ENCODE measurements around the gene ADGRL1.
A peak's percentile ranks its signal among the peaks of the same experiment; 100 is the strongest.
"Not testable (repeated sequence)": the region's sequence is repeated elsewhere in the genome, so short reads cannot be mapped to it uniquely, and the experiment has no call there.

ADGRL1 gene

DNA sequence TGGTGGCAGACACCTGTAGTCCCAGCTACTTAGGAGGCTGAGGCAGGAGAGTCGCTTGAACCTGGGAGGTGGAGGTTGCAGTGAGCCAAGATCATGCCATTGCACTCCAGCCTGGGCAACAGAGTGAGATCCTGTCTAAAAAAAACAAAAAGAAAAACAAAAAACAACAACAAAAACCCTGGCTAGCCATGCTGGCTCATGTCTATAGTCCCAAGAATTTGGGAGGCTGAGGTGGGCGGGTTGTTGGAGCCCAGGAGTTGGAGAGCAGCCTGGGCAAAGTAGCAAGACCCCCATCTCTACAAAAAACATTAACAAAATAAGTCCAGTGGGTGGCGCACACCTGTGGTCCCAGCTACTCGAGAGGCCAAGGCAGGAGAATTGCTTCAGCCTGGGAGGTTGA is 27.0 kb upstream of the ADGRL1 start:
- not testable (repeated sequence) for H3K4me3 Mint-ChIP-seq, H3K27me3 Mint-ChIP-seq, H3K36me3 Mint-ChIP-seq

DNA sequence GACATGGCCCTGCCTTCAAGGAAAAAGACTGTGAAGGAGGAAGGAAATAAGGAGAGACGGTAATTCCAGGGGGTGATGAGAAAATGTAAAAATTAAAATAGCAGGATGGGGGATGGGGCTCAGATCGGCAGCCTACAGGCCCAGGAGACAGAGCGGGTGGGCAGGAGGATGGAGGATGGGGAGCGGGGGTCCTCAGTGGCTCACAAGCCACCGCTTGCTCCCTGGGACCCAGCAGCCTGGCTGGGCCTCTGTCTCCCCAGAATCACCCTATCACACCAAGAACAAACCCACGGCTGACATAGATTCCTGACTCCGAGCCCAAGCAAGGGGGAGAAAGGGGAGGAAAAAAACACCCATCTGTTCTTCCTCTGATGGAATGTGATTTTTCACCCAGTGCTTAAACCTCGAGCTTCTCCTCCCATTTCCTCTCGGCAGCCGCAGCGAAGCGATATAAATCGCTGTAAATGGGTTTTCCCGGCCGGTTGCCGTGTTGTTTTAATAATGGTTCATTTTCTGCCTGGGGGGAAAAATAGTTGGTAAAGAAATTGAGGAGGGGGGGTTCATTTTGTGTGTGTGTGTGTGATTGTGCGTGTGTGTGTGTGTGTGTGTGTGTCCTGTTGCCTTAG is 22.6 kb upstream of the ADGRL1 start:
- H3K4me3 Mint-ChIP-seq; H3K36me3 Mint-ChIP-seq; H3K4me1 Mint-ChIP-seq (ENCODE audit: low read depth); H3K27me3 Mint-ChIP-seq; H3K27ac Mint-ChIP-seq; H3K9me3 Mint-ChIP-seq (ENCODE audit: low read depth): not testable (repeated sequence)

More for the DNA sequence above, 27.0 kb upstream of the ADGRL1 start:
- not testable (repeated sequence) for H3K27ac Mint-ChIP-seq; H3K9me3 Mint-ChIP-seq (ENCODE audit: low read depth); H3K4me1 Mint-ChIP-seq (ENCODE audit: low read depth)

DNA sequence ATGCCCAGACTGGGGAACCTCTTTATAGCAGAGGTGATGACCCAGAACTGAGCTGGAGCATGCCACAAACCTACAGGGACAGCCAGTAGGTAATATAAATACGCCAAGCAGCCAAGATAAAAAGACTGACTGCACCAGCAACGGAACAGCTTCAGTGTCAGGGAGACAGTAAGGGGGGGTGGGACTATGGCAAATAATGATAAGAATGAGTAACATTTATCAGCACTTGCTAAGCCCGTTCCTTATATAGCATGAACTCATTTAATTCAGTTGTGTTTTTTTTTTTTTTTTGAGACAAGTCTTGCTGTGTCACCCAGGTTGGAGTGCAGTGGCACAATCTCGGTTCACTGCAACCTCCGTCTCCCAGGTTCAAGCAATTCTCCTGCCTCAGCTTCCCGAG is 20.5 kb upstream of the ADGRL1 start:
- H3K9me3 Mint-ChIP-seq (ENCODE audit: low read depth); H3K4me3 Mint-ChIP-seq; H3K27me3 Mint-ChIP-seq; H3K27ac Mint-ChIP-seq; H3K36me3 Mint-ChIP-seq: not testable (repeated sequence)
- peaks cover 11% of the 10 kb centered on the region for H3K4me1 Mint-ChIP-seq (ENCODE audit: low read depth)

DNA sequence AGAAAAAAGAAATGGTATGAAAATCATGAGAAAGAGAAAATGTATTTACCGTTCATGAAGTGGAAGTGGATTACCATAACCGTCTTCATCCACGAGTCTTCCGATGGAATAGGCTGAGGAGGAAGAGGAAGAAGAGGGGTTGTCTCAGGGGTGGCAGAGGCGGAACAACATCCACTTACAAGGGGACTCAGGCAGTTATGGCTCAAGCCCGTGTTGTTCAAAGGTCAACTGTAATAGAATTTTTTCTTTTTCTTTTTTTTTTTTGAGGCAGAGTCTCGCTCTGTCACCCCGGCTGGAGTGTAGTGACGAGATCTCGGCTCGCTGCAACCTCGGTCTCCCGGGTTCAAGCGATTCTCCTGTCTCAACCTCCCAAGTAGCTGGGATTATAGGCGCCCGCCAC is 16.9 kb upstream of the ADGRL1 start:
- no peak overlapping the region for H3K4me3 Mint-ChIP-seq
- H3K27ac Mint-ChIP-seq = no peak overlapping the region
- H3K27me3 Mint-ChIP-seq = no peaks in the 10 kb centered on the region
- no peaks in the 10 kb centered on the region for H3K9me3 Mint-ChIP-seq (ENCODE audit: low read depth)
- no peaks in the 10 kb centered on the region for H3K36me3 Mint-ChIP-seq
- peaks cover 10% of the 10 kb centered on the region for H3K4me1 Mint-ChIP-seq (ENCODE audit: low read depth)

DNA sequence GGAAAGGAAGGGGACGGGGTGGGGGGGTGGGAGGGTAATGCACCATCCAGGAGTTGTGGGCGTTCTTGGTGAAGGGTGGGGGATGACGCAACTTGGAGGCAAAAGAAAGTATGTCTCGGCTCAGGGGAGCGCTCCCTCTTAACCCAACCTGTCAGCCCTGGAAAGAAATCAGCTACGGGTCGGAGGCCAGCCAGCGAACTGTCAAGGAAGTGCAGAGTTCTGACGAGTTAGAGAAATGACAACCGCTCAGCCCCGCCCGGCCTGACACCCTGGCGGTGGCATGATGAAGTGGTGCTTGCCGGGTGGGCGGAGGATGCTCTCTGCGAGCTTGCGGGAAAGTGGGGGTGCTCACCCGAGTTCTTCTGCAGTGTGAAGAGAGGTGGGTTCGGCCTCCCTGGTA is 15.4 kb upstream of the ADGRL1 start:
- not testable (repeated sequence) for H3K27ac Mint-ChIP-seq; H3K9me3 Mint-ChIP-seq (ENCODE audit: low read depth); H3K36me3 Mint-ChIP-seq; H3K27me3 Mint-ChIP-seq
- H3K4me1 Mint-ChIP-seq (ENCODE audit: low read depth) = peaks cover 11% of the 10 kb centered on the region
- H3K4me3 Mint-ChIP-seq = peak overlapping the region; percentile 49

DNA sequence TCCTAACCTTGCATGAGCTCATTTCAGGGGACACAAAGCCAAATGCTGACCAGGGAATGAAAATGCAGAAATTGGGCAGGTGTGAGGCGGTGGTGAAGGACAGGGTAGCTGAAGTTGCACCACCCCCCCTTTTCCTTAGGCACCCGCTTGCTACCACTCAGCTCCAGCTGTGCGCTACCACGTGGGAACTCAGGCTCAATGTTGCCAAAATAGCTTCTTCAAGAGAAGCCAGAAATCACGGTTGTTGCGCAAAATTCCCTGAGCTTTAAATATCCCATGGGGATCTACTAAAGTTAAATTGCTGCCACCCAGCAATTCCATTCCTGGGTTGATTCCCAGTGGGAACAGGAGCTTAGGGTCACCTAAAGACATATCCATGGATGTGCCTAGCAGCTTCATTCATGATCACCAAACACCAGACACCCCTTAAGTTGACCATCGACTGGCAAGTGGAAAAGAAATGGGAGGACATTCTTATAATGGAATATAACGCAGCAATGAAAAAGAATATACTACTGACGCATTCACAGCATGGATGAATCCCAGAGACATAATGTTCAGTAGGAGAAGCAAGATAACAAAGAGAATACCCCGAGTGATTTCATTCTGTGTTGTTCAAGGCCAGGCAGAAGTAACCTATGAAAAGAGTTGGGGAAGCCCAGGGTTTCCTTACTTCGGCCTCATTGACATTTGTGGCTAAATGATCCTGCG is 12.8 kb upstream of the ADGRL1 start:
- H3K4me3 Mint-ChIP-seq = no peak overlapping the region
- no peaks in the 10 kb centered on the region for H3K36me3 Mint-ChIP-seq
- H3K27ac Mint-ChIP-seq = no peak overlapping the region
- no peaks in the 10 kb centered on the region for H3K9me3 Mint-ChIP-seq (ENCODE audit: low read depth)
- H3K27me3 Mint-ChIP-seq = no peaks in the 10 kb centered on the region
- H3K4me1 Mint-ChIP-seq (ENCODE audit: low read depth) = peaks cover 11% of the 10 kb centered on the region

DNA sequence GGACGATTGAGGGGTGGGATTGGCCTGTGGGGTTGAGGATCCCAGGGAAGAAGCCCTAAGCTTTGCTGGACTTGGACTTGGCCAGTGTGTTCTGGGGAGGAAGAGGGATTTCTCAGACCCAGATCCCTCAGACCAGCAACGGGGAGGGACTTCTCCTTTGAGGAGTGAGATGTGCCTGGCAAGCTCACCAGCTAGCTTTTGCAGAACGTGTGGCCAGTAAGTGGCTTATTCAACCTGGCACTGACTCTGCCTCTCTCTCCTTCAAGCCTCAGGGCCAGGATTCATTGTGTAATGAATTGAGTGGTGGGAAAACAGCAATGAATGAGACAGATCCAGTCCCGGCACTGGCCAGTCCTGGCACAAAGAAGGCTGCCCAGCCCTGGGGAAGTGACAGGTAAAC is 11.9 kb upstream of the ADGRL1 start:
- H3K27ac Mint-ChIP-seq; H3K27me3 Mint-ChIP-seq; H3K9me3 Mint-ChIP-seq (ENCODE audit: low read depth); H3K36me3 Mint-ChIP-seq; H3K4me3 Mint-ChIP-seq: not testable (repeated sequence)
- peaks cover 11% of the 10 kb centered on the region for H3K4me1 Mint-ChIP-seq (ENCODE audit: low read depth)

DNA sequence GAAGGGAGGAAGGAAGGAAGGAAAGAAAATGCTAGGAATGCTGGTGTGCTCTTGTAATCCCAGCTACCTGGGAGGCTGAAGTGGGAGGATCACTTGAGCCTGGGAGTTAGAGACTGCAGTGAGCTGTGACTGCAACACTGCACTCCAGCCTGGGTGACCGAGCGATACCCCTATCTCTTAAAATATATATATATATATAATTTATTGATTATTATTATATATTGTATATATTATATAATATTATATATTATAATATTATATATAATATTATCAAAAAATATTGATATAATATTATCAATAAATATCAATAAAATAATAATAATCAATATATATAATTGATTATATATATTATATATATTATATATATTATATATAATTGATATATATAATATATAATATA is 8.6 kb upstream of the ADGRL1 start:
- peaks cover 6% of the 10 kb centered on the region for H3K4me1 Mint-ChIP-seq (ENCODE audit: low read depth)
- H3K27me3 Mint-ChIP-seq = no peaks in the 10 kb centered on the region
- H3K27ac Mint-ChIP-seq = no peak overlapping the region
- no peaks in the 10 kb centered on the region for H3K9me3 Mint-ChIP-seq (ENCODE audit: low read depth)
- H3K36me3 Mint-ChIP-seq = no peaks in the 10 kb centered on the region
- H3K4me3 Mint-ChIP-seq = no peak overlapping the region

DNA sequence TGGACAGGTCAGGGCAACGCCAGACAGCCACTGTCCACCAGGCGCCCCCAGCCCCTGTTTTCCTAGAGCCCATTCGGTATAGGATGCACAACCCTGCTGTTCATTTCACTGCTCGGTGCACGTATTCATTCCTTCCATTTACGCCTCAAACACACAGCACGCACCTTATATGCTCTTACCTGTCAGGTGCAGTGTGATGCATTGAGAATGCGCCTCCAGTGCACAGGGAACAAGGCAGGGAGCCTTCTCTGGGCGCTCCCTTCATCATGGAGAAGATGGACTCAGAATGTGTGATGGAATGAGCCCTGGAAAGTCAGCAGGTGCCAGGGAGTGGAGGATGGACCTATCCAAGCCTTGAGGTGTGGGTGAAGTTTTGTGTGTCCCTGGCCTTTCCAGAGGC is 4.2 kb upstream of the ADGRL1 start:
- H3K9me3 Mint-ChIP-seq (ENCODE audit: low read depth); H3K4me3 Mint-ChIP-seq; H3K36me3 Mint-ChIP-seq; H3K27me3 Mint-ChIP-seq; H3K27ac Mint-ChIP-seq: not testable (repeated sequence)
- H3K4me1 Mint-ChIP-seq (ENCODE audit: low read depth) = peaks cover 16% of the 10 kb centered on the region

DNA sequence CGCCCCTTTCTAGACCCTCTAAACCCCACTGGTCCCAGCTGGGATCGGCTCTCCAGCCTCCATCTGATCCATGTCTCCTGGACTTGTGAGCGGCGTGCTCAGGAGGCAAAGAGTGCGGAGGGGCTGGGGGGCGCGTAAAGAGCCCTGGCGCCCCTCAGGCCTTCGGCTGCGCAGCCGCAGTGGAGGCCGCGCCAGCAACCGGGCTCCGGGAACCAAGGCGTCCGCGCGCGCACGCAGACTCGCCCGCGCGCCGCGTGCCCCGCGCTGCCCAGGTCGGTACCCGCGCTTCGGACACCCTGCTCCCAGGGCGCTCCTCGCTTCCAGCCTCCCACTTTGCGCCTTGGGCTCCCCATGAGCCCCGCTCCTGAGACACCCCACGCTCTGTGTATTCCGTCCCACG is 3.4 kb upstream of the ADGRL1 start:
- Mint-ChIP-seq H3K4me1 (ENCODE audit: low read depth) (peaks cover 21% of the 10 kb centered on the region), H3K4me3 (peak overlapping the region; percentile 75)
- not testable (repeated sequence) for H3K36me3 Mint-ChIP-seq; H3K9me3 Mint-ChIP-seq (ENCODE audit: low read depth); H3K27ac Mint-ChIP-seq; H3K27me3 Mint-ChIP-seq

DNA sequence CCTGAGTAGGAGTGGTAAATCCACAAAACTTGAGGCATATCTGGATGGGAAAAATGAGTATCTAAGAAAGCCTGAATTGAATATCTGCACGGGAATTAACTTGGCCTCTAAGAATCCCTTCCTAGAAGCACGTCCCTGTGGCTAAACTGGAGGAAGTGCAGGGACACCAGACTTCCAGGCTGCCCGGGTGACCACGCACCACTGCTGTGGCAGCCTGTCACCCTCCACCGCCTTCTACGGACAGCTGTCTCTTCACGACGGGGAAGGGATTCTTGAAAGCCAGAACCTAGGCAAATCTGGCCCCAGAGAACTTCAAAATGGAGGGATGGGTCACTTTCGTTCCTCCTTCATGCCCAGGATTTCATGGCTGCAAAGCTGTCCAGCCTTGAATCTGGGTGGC is 2.5 kb upstream of the ADGRL1 start:
- H3K36me3 Mint-ChIP-seq; H3K27me3 Mint-ChIP-seq; H3K9me3 Mint-ChIP-seq (ENCODE audit: low read depth); H3K27ac Mint-ChIP-seq: not testable (repeated sequence)
- peak overlapping the region; percentile 10 for H3K4me3 Mint-ChIP-seq
- H3K4me1 Mint-ChIP-seq (ENCODE audit: low read depth) = peaks cover 30% of the 10 kb centered on the region

DNA sequence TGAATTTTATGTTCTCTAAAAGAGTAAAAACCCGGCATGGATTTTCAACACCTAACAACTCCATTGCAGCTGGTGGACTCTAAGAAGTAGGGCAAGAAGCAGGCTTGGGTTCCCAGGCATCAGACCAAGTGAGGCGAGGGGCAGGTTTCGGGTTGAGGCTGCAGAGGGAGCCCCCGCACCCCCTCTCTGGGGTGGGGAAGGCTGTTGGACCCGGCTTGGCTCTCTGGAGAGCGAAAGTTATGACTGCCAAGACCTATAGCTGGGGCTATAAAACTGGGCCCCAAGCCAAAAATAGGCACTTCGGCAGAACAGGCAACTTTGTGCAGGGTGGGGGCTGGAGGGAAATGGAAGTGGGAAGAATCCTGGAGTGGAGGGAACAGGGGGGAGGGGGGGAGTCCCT is 1.8 kb upstream of the ADGRL1 start:
- not testable (repeated sequence) for H3K27me3 Mint-ChIP-seq; H3K27ac Mint-ChIP-seq; H3K36me3 Mint-ChIP-seq; H3K9me3 Mint-ChIP-seq (ENCODE audit: low read depth)
- peaks cover 34% of the 10 kb centered on the region for H3K4me1 Mint-ChIP-seq (ENCODE audit: low read depth)
- peak overlapping the region; percentile 91 for H3K4me3 Mint-ChIP-seq

DNA sequence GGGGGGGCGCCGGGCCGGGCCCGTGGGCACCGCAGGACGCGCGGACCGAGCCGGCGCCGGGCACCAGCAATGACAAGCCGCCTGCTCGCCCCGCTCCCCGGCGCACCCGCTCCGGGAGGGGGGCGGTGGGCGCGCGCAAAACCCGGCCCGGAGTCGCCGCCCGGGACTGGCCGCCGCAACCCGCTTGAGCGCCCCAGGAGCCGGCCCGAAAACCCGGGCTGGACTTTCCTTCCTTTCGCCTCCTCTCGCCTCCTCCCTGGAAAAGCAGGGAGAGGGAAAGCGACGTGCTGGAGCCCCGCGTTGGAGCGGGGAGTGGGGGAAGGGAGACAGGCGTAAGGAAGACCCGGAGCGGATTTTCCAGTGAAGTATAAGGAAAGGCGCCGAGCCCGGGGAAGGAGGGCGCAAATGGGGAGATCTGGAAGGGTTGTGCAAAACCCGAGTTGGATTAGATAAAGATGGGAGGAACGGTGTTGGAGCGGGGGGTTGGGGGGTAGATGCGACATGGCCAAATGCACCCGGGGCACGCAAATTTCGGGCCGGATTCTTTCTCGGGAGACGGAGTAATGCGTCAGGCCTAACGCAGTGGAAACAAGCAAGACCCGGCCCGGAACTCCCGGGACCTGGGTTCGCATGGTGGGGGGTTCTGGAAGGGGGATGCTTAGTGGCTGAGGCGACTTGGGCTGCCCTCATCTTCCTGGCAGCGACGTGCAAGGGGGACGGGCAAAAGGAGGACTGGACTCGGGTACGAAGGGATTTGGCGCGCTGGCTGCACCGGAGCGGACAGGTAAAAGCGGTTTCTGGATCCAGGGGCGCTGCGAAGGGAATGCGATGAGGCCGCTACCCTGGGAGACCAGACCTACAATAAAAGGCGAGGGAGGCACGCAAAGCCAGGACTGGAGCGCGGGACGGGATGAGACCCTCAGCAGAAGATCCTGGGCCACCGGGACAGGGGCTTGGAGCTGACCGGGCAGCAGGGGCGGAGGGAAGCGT is 1.1 kb upstream of the ADGRL1 start:
- Mint-ChIP-seq H3K27ac (peak overlapping the region; percentile 81), H3K4me1 (ENCODE audit: low read depth) (peaks cover 36% of the 10 kb centered on the region), H3K4me3 (peak overlapping the region; percentile 91)
- H3K9me3 Mint-ChIP-seq (ENCODE audit: low read depth); H3K36me3 Mint-ChIP-seq; H3K27me3 Mint-ChIP-seq: not testable (repeated sequence)

DNA sequence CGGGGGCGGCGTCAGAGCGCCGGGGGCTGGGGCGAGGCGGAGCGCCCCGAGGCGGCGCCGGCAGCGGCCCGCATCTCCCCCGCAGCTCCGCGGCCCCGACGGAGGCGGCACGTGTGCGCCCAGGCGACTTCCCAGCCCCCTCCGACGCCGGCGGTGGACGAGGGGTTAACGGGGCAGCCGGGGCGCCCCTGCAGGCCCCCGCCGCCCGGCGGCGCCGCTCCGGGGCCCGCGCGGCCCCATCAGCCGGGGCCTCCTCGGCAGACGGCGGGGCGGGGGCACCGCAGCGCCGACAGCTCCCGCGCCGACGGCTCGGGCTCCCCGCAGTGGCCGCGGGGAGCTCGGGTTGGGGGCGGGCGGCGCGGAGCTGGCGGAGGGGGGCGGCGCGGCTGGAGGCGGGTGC is 339 bp upstream of the ADGRL1 start:
- H3K4me1 Mint-ChIP-seq (ENCODE audit: low read depth) = peaks cover 38% of the 10 kb centered on the region
- H3K27ac Mint-ChIP-seq; H3K4me3 Mint-ChIP-seq; H3K27me3 Mint-ChIP-seq; H3K9me3 Mint-ChIP-seq (ENCODE audit: low read depth); H3K36me3 Mint-ChIP-seq: not testable (repeated sequence)

DNA sequence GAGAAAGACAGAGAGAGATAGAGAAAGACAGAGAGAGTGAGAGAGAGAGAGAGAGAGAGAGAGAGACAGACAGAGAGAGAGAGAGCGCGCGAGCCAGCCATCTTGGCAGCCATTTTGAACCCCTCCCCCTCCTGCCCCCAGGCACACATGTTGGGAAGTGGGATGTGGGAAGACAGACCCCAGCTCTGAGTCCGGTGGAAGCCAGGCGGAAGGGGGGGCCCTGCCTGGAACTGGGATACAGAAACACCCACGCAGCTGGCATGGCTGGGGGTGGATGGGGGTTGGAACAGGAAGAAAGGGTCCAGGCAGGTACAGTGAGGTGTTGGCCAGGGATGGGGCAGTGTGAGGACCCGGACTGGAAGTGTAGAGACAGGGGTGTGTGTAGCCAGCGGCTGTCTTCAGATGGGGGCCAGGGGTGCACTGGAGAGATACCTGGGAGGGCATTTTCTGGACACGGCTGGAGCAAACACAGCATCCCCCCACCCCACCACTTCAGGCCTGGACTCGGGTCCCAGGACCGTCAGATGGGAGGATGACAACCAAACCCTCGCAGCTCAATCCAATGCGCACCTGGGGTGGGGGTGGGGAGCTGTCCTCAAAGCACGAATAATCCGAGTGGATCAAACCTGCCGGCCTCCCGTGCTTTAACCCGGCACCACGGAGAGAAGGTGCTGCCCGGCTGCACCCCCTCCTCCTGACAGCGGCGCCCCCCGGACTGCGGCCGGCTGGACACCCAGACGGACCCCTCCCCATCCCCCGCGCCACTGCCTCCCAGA is 1.1 kb downstream of the ADGRL1 start:
- H3K4me1 Mint-ChIP-seq (ENCODE audit: low read depth) = peaks cover 40% of the 10 kb centered on the region
- H3K9me3 Mint-ChIP-seq (ENCODE audit: low read depth); H3K36me3 Mint-ChIP-seq; H3K27me3 Mint-ChIP-seq: not testable (repeated sequence)
- peak overlapping the region; percentile 58 for H3K27ac Mint-ChIP-seq
- peak overlapping the region; percentile 87 for H3K4me3 Mint-ChIP-seq
